ENCODE measurements around the gene SERTAD1.

Gene SERTAD1, protein sequence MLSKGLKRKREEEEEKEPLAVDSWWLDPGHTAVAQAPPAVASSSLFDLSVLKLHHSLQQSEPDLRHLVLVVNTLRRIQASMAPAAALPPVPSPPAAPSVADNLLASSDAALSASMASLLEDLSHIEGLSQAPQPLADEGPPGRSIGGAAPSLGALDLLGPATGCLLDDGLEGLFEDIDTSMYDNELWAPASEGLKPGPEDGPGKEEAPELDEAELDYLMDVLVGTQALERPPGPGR

GRCh38 chr19:40425450-40426287 is at the start of gene SERTAD1:
SERTAD1 (minus strand) TSS chr19:40425992; CDS start chr19:40423546, 2,446 bp downstream.
- H3K27me3 ChIP-seq (ENCODE audit: control insufficient read depth in 2 of 2, insufficient read depth in 2 of 2, low read length in 2 of 2) = no peaks in the 10 kb centered on the region
- peak within 1 kb of the TSS; percentile 79 to 95 for H3K4me3 ChIP-seq (ENCODE audit: low read length in 2 of 2)
- peaks cover 8 to 12% of the 10 kb centered on the region in 2 donors for H3K36me3 ChIP-seq (ENCODE audit: control insufficient read depth in 2 of 2, insufficient read depth in 2 of 2, low read length in 2 of 2)
- peak within 1 kb of the TSS; percentile 79 to 88 for H3K9ac ChIP-seq (ENCODE audit: low read depth in 1 of 2, low read length in 2 of 2)
- peak within 1 kb of the TSS; percentile 95 to 98 for H3K27ac ChIP-seq (ENCODE audit: low read depth in 2 of 2, low read length in 2 of 2)
- no peaks in the 10 kb centered on the region for H3K9me3 ChIP-seq (ENCODE audit: control insufficient read depth in 2 of 2, low read length in 2 of 2)
- H3K4me1 ChIP-seq (ENCODE audit: control insufficient read depth in 2 of 2, insufficient read depth in 2 of 2, low read length in 2 of 2) = peaks cover 15 to 22% of the 10 kb centered on the region in 2 donors

DNA sequence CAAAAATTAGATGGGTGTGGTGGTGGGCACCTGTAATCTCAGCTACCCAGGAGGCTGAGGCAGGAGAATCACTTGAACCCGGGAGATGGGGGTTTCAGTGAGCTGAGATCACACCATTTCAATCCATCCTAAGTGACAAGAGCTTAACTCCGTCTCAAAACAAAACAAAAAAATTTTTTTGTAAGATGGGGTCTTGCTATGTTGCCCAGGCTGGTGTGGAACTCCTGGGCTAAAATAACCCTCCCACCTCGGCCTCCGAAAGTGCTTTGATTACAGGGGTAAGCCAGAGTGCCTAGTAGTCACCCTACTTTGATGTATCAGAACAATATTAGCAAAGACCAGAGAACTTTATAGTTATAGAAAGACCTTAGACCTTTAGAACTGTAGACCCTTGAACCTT is 48.9 kb upstream of the SERTAD1 start:
- H3K27me3 ChIP-seq (ENCODE audit: control insufficient read depth in 2 of 2, insufficient read depth in 2 of 2, low read length in 2 of 2) = no peaks in the 10 kb centered on the region
- no peaks in the 10 kb centered on the region for H3K9me3 ChIP-seq (ENCODE audit: control insufficient read depth in 2 of 2, low read length in 2 of 2)
- no peak overlapping the region for H3K4me3 ChIP-seq (ENCODE audit: low read length in 2 of 2)
- H3K4me1 ChIP-seq (ENCODE audit: control insufficient read depth in 2 of 2, insufficient read depth in 2 of 2, low read length in 2 of 2) = no peaks in the 10 kb centered on the region
- no peak overlapping the region for H3K9ac ChIP-seq (ENCODE audit: low read depth in 1 of 2, low read length in 2 of 2)
- no peaks in the 10 kb centered on the region for H3K36me3 ChIP-seq (ENCODE audit: control insufficient read depth in 2 of 2, insufficient read depth in 2 of 2, low read length in 2 of 2)
- H3K27ac ChIP-seq (ENCODE audit: low read depth in 2 of 2, low read length in 2 of 2) = no peak overlapping the region

DNA sequence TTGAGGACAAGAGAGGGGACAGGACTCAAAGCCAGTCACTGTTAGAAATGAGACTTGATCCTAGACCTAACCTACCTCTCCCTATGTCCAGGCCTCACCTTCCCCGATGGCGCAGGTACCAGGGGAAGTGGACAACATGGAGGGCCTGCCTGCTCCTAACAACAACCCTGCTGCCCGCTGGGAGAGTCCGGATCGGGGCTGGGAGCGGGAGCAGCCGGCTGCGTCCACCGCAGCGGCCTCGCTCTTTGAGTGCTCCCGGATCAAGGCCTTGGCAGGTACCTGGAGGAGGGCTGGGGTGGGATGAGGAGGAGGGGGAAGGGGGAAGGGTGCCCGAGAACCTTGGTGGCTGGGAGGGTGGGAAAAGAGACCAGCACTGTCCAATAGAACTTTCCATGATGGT is 46.7 kb upstream of the SERTAD1 start:
- H3K4me3 ChIP-seq (ENCODE audit: low read length in 2 of 2) = no peak overlapping the region
- H3K27ac ChIP-seq (ENCODE audit: low read depth in 2 of 2, low read length in 2 of 2) = no peak overlapping the region
- no peaks in the 10 kb centered on the region for H3K4me1 ChIP-seq (ENCODE audit: control insufficient read depth in 2 of 2, insufficient read depth in 2 of 2, low read length in 2 of 2)
- no peak overlapping the region for H3K9ac ChIP-seq (ENCODE audit: low read depth in 1 of 2, low read length in 2 of 2)
- peaks cover 0 to 4% of the 10 kb centered on the region in 2 donors for H3K27me3 ChIP-seq (ENCODE audit: control insufficient read depth in 2 of 2, insufficient read depth in 2 of 2, low read length in 2 of 2)
- H3K36me3 ChIP-seq (ENCODE audit: control insufficient read depth in 2 of 2, insufficient read depth in 2 of 2, low read length in 2 of 2) = no peaks in the 10 kb centered on the region
- H3K9me3 ChIP-seq (ENCODE audit: control insufficient read depth in 2 of 2, low read length in 2 of 2) = no peaks in the 10 kb centered on the region

DNA sequence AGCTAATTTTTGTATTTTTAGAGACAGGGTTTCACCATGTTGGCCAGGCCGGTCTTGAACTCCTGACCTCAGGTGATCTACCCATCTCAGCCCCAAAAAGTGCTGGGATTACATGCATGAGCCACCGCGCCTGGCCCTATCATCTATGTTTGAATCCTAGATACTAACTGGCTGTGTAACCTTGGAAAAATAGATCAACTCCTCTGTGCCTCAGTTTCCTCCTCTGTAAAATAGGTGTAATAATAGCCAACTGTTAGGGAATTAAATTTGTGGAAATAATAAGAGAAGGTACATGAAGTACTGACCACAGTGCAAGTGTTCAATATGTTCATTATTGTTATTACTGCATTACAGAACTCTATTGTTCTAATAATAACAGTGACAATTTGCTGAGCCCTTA is 45.3 kb upstream of the SERTAD1 start:
- no peak overlapping the region for H3K4me3 ChIP-seq (ENCODE audit: low read length in 2 of 2)
- H3K4me1 ChIP-seq (ENCODE audit: control insufficient read depth in 2 of 2, insufficient read depth in 2 of 2, low read length in 2 of 2) = peaks cover 6 to 7% of the 10 kb centered on the region in 2 donors
- no peak overlapping the region for H3K9ac ChIP-seq (ENCODE audit: low read depth in 1 of 2, low read length in 2 of 2)
- peaks cover 6 to 15% of the 10 kb centered on the region in 2 donors for H3K27me3 ChIP-seq (ENCODE audit: control insufficient read depth in 2 of 2, insufficient read depth in 2 of 2, low read length in 2 of 2)
- H3K27ac ChIP-seq (ENCODE audit: low read depth in 2 of 2, low read length in 2 of 2) = no peak overlapping the region
- no peaks in the 10 kb centered on the region for H3K9me3 ChIP-seq (ENCODE audit: control insufficient read depth in 2 of 2, low read length in 2 of 2)
- no peaks in the 10 kb centered on the region for H3K36me3 ChIP-seq (ENCODE audit: control insufficient read depth in 2 of 2, insufficient read depth in 2 of 2, low read length in 2 of 2)

DNA sequence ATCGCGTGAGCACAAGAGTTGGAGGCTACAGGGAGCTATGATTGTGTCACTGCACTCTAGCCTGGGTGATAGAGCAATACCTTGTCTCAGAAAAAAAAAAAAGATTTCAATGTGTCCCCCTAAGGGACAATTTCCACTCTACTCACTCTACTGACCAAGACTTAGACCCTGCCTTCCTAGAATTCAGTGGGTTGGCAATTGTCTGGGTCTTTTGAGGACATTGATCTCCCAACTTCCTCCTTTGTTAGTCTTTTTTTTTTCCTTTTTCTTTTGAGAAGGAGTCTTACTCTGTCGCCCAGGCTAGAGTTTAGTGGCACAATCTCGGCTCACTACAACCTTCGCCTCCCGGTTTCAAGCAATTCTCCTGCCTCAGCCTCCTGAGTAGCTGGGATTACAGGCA is 43.2 kb upstream of the SERTAD1 start:
- Histone ChIP-seq H3K4me1 (ENCODE audit: control insufficient read depth in 2 of 2, insufficient read depth in 2 of 2, low read length in 2 of 2) (peaks cover 19 to 22% of the 10 kb centered on the region in 2 donors), H3K36me3 (ENCODE audit: control insufficient read depth in 2 of 2, insufficient read depth in 2 of 2, low read length in 2 of 2) (no peaks in the 10 kb centered on the region)

GRCh38 chr19:40466985-40467734 is 41.4 kb upstream of the SERTAD1 start, which contains the start of gene SPTBN4:
SPTBN4 (plus strand) TSS chr19:40467001; CDS start chr19:40472622, 5,621 bp downstream.
- H3K9ac ChIP-seq (ENCODE audit: low read depth in 1 of 2, low read length in 2 of 2) = peak within 1 kb of the TSS; percentile 74 to 76
- H3K27ac ChIP-seq (ENCODE audit: low read depth in 2 of 2, low read length in 2 of 2) = peak within 1 kb of the TSS; percentile 66 to 95
- no peaks in the 10 kb centered on the region for H3K9me3 ChIP-seq (ENCODE audit: control insufficient read depth in 2 of 2, low read length in 2 of 2)
- peak within 1 kb of the TSS; percentile 86 to 96 for H3K4me3 ChIP-seq (ENCODE audit: low read length in 2 of 2)
- H3K4me1 ChIP-seq (ENCODE audit: control insufficient read depth in 2 of 2, insufficient read depth in 2 of 2, low read length in 2 of 2) = peaks cover 19 to 22% of the 10 kb centered on the region in 2 donors
- H3K36me3 ChIP-seq (ENCODE audit: control insufficient read depth in 2 of 2, insufficient read depth in 2 of 2, low read length in 2 of 2) = no peaks in the 10 kb centered on the region
- peaks cover 6 to 16% of the 10 kb centered on the region in 2 donors for H3K27me3 ChIP-seq (ENCODE audit: control insufficient read depth in 2 of 2, insufficient read depth in 2 of 2, low read length in 2 of 2)

More for the DNA sequence above, 43.2 kb upstream of the SERTAD1 start:
- H3K9me3 ChIP-seq (ENCODE audit: control insufficient read depth in 2 of 2, low read length in 2 of 2) = no peaks in the 10 kb centered on the region
- no peak overlapping the region for H3K27ac ChIP-seq (ENCODE audit: low read depth in 2 of 2, low read length in 2 of 2)
- no peak overlapping the region for H3K4me3 ChIP-seq (ENCODE audit: low read length in 2 of 2)
- no peak overlapping the region for H3K9ac ChIP-seq (ENCODE audit: low read depth in 1 of 2, low read length in 2 of 2)
- H3K27me3 ChIP-seq (ENCODE audit: control insufficient read depth in 2 of 2, insufficient read depth in 2 of 2, low read length in 2 of 2) = peaks cover 6 to 16% of the 10 kb centered on the region in 2 donors

GRCh38 chr19:40466219-40466984 is 40.6 kb upstream of the SERTAD1 start:
- Histone ChIP-seq H3K27me3 (ENCODE audit: control insufficient read depth in 2 of 2, insufficient read depth in 2 of 2, low read length in 2 of 2) (peaks cover 6 to 16% of the 10 kb centered on the region in 2 donors), H3K9ac (ENCODE audit: low read depth in 1 of 2, low read length in 2 of 2) (peak overlapping the region; percentile 74 to 76), H3K4me1 (ENCODE audit: control insufficient read depth in 2 of 2, insufficient read depth in 2 of 2, low read length in 2 of 2) (peaks cover 19 to 24% of the 10 kb centered on the region in 2 donors), H3K9me3 (ENCODE audit: control insufficient read depth in 2 of 2, low read length in 2 of 2) (no peaks in the 10 kb centered on the region), H3K36me3 (ENCODE audit: control insufficient read depth in 2 of 2, insufficient read depth in 2 of 2, low read length in 2 of 2) (no peaks in the 10 kb centered on the region), H3K4me3 (ENCODE audit: low read length in 2 of 2) (peak overlapping the region; percentile 86 to 96), H3K27ac (ENCODE audit: low read depth in 2 of 2, low read length in 2 of 2) (peak overlapping the region; percentile 66 to 95)

GRCh38 chr19:40465557-40466218 is 39.9 kb upstream of the SERTAD1 start, which contains the start of gene BLVRB:
BLVRB (minus strand) TSS chr19:40465745; CDS start chr19:40465688, 57 bp downstream.
- Histone ChIP-seq H3K27me3 (ENCODE audit: control insufficient read depth in 2 of 2, insufficient read depth in 2 of 2, low read length in 2 of 2) (peaks cover 6 to 16% of the 10 kb centered on the region in 2 donors), H3K4me3 (ENCODE audit: low read length in 2 of 2) (peak within 1 kb of the TSS; percentile 86 to 96), H3K9ac (ENCODE audit: low read depth in 1 of 2, low read length in 2 of 2) (peak within 1 kb of the TSS; percentile 90 to 96), H3K9me3 (ENCODE audit: control insufficient read depth in 2 of 2, low read length in 2 of 2) (no peaks in the 10 kb centered on the region), H3K27ac (ENCODE audit: low read depth in 2 of 2, low read length in 2 of 2) (peak within 1 kb of the TSS; percentile 95 to 96), H3K36me3 (ENCODE audit: control insufficient read depth in 2 of 2, insufficient read depth in 2 of 2, low read length in 2 of 2) (no peaks in the 10 kb centered on the region), H3K4me1 (ENCODE audit: control insufficient read depth in 2 of 2, insufficient read depth in 2 of 2, low read length in 2 of 2) (peaks cover 19 to 26% of the 10 kb centered on the region in 2 donors)

All from mucosa of rectum (tissue), 2 donors.